GM19372 (cell line): ENCODE measurements around the gene SLC6A7.

Experiments used
- ATAC-seq: cut with Tn5 transposase; IDR thresholded peaks from one replicate; pipeline ENCODE4 v1.9.1; 2021; ENCODE audit warnings: mild to moderate bottlenecking, low read depth, moderate library complexity; ENCODE audit not compliant: unreplicated experiment

Gene SLC6A7

DNA sequence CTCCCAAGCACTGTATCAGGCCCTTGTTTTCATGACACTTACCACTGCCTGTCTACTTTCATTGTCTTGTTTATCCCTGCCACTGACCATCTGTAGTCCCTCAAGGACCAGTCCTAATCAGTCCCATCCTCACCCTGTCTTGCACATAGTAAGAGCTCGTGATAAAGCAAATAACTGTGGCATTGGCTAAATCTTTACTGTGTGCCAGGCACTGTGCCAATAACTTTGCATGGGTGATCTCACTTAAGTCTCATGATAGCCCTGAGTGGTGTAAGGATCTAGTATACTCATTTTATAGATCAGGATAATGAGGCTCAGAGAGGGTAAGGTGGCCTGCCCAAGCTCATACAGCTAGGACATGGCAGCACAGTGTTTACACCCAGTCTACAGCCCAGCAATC lies 17.7 kb upstream of the SLC6A7 start:
- ATAC-seq, result no peak

DNA sequence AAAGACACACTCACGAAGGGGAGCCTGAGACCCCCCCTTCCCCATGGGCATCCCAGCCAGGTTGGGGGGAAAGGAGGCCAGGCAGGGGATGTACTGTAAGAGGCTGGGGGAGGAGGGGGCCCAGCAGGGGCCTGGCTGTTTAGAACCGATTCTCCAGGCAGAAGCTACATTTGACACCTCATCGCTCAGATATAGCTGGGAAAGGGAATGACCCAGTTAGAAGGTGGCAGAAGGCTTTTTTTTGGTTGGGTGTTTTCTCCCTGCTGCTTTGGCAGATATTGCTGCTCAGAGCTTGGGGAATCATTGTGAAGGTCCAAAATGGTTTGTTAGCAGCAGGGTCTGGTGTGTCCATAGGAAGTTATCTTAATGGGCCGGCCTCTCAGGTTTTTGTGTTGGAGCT lies 17.3 kb upstream of the SLC6A7 start:
- ATAC-seq, result no peak

DNA sequence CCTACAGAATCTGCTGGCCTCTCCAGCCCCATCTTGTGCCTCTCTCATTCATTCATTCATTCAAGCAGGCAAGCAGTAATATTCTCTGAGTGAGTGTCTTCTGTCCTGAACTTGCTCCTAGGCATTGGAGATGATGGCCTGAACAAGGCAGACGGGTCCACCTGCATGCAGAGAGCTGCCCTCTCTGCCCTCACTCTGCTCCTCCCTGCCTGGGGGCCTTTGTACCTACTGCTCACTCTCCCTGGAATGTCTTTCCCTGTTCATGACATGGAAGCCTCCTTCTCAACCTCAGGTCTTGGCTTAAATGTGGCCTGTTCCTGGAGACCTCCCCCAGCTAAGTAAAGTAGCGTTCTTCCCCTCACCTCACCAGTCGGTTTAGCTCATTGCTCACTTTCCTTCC lies 16.7 kb upstream of the SLC6A7 start:
- no peak for ATAC-seq

DNA sequence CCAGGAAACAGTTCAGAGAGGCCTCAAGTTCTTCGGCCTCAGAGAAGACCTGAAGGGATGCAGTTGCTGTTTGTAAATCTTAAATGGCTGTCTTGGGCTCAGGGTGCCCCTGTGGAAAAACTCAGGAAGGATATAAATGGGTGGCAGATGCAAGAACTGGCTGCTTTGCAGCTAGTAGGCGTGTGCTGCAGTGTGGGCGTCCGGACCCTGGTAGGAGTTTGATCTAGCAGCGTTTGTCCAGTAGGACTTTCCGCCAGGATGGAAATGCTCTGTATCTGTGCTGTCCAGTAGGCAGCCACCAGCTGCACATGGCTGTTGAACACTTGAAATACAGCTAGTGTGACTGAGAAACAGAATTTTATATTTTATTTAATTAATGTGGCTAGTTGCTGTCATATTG lies 15.6 kb upstream of the SLC6A7 start:
- ATAC-seq, result no peak

DNA sequence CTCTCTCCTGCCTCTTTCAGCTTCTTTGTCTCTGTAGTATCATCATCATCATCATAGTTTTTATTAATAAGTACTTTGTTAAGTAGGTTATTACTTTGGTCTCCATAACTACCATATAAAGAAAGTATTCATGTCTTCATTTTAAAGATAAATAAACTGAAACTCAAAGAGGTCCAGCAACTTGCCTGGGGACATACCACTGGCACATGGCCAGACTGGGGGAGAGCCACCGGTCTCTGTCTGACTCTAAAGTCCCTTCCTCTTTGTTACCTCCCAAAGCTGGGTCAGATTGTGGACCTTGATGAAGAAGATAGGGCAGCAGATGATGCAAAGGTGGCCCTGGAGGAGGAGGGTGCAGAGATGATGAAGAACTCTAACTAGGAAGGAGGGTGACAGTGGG lies 14.8 kb upstream of the SLC6A7 start:
- no peak for ATAC-seq

DNA sequence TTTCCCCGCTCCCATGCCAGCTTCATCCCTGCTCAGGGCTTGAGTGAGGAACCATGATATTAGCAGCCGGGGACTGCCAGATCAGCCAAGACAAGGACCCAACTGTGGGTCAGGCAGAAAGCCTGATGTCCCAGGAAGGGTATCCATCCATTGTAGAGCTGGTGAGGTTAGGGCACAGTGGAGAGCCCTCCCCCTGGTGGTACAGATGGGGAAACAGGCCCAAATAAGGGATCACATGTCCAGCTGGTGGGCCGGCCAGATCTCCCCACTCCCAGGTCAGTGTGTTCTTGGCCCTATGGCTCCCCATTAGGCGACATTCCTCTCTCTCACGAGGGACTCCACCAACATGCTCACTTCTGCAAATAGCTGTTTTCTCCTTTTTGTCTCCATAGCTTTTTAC lies 14.3 kb upstream of the SLC6A7 start:
- no peak for ATAC-seq

DNA sequence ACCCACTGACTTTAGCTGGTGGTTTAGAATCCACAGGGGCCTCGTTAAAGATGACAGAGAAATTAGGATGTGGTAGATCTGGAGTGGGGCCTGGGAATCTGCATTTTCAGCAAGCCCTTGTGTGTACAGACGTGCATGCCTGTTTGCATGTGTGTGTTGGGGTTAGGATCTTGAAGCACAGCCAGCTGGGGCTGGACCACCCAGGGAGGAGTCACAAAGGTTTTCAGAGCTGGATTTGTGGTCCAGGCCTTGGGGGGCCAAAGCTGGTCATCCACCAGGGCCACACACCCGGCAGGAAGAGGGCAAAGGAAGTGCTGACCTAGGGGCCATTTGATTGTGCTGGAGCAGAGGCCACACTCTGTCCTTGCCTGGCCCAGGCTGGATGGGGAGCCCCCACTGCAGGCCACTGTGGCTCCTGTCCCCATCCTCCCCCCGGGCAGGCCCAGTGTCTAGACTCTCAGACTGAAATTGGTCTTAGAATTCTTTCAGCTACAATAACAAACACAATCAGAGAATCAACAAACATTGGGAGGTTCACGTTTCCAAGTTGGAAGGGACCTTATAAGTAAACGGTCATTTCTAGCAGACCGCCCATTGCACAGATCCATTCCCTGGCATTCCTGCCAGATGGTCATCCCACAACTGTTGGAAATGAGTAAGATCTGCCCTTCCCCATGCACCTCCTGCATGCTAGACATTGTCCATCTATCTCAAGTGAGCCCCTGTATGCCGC lies 13.0 kb upstream of the SLC6A7 start:
- ATAC-seq, result no peak

DNA sequence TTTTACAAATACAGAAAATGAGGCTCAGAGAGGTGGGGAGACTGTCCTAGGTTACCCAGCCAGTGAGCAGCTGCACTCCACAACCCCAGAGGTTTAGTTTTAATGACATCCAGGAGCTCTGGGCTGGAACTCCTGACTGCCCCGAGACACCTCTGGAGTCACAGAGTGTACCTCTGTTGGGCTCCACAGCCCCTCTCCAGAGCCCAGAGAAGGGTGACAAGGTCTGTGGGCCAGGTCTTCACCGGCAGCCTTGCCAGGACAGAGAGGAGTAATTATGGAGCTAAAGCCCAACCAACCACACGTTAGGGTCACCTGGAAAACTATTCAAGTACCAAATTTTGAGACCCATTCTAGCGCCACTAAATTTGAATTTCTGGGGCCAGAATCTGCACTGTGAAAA lies 12.1 kb upstream of the SLC6A7 start:
- ATAC-seq, result no peak

DNA sequence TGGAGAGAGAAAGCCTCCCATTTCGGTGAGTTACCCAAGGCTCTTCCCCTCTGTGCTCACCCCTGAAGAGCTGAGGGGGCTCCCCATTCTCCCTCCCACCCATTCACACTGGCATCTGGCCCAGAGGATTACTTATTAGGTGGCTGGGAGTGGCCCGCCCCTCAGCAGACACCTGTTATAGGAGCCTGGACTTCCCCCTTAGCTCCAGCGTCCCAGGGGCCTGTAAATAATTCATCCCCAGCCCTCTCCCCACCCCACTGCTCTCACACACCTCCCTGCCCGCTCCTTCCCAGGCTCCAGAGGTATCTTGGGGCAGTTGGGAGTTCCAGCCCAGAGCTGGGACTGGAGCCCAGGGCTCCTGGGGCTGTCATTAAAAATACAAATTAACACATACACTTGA lies 11.6 kb upstream of the SLC6A7 start:
- ATAC-seq, result no peak

DNA sequence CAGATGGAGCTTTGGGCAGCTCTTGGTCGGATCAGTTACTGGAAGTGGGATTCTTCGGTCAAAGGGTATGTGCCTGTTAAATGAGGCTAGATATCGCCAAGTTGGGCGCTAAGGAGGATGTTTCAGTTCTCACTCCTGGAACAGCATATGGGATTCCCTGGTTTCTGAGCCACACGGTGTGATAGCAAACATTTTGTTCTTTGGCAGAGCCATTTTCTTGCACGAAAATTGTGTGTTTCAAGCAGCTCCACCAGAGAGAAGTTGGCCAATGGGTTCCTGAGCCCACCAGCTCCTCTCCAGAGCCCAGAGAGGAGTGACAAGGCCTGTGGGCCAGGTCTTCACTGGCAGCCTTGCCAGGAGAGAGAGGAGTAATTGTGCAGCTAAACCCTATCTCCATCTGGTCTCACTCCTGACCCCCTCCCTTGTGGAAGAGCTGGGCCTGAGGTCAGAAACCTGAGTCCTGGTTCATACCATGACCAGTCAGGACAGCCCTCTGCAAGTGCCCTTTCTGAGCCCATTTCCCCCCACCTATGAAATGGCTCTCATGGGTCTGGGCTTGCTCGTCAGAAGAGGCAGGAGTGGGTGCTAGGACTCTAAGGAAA lies 10.7 kb upstream of the SLC6A7 start:
- ATAC-seq, result no peak

DNA sequence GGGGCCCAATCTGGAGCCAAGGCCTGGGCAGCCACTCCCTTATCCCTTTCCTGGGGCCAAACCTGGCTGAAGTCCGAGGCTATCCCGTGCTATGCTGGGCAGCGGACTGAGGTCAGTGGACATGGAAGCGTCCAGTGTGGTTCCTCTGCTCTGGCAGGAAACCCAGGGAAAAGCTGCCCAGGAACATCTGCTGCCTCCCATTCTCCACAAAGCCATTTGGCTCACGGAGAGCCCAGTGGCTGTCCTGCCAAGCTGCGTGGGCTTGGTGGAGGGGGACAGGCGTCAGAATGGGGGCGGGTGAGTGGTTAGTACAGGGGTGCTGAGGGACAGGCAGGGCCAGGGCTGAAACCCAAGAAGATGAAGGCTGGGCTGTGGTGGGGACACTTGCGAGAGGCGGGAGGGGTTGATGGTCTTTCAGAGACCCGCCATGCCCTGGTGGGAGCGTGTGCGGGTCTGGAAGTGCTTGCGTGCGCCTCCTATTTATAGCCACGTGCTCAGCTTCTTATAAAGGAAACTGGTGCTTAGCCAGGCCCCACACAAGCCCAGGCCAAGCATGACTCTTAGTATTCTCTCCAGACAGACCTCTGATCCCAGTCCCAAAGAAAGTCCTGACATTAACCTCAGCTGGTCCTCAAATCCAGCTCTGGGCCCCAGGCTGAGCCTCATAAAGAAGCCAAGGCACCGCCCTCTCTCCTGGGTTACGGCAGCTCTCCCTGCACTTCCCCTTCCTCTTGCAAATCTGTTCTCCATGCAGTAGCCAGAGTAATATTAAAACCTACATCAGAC lies 9.4 kb upstream of the SLC6A7 start:
- ATAC-seq, result no peak

DNA sequence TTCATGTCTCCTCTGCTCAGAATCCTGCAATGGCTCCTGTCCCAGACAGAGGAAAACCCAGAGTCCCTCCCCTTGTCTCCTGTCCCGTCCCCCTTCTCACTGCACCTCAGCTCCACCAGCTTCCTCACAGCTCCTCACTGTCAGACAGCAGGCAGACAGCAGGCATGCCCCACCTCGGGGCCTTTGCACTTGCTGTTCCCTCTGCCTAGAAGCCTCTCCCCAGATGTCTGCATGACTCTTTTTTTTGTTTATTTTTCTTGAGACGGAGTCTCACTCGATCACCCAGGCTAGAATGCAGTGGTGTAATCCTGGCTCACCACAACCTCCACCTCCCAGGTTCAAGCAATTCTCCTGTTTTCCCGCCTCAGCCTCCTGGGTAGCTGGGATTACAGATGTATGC lies 8.8 kb upstream of the SLC6A7 start:
- ATAC-seq, result no peak

DNA sequence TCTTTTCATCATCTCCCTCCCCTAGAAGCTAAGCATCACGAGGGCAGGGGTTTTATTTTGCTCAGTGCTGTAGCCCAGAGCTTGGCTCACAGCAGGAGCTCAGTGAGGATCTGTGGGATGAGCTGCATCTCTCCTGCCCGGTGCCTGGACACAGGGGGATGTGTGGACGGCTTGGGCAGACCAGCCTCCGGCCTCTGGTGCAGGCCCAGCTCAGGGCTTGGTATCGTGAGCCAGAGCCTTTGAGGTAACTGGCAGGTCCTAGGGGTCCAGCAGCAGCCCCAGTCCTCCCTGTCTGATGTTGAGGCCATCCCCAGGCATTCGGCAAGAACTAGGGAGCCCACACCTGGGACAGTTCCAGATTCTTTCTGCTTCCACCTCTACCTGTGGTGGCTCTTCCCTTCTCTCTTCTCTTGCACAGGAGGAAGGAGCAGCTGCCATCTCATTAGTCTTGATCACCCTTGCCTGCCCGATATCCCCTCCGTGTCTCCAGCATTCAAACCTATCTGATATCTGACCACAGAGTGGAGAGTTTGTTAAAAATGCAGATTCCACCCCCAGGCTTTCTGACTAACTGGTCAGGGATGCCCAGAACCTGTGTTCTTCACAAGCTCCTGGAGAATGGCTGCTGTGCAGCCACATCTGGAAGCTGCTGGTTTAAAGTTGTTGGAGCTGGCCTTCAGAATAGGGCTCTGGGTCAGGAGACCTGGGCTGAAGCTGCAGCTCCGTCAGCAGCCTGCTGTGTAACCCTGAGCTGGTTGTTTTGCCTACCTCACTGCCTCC lies 7.9 kb upstream of the SLC6A7 start:
- ATAC-seq, result no peak

DNA sequence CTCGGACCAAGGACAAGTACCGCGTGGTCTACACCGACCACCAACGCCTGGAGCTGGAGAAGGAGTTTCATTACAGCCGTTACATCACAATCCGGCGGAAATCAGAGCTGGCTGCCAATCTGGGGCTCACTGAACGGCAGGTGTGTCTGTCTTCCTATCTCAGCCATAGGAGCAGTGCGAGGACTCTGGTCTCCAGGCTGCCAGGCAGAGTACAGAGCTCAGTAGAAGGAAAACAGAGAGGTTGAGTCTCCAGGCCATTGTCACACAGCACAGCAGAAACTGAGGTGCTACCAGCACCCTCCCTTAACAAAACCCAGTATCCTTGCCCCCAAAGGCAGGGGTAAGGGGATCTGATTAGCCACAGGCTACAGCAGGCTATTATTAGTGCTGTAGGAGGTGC lies 7.1 kb upstream of the SLC6A7 start:
- no peak for ATAC-seq

DNA sequence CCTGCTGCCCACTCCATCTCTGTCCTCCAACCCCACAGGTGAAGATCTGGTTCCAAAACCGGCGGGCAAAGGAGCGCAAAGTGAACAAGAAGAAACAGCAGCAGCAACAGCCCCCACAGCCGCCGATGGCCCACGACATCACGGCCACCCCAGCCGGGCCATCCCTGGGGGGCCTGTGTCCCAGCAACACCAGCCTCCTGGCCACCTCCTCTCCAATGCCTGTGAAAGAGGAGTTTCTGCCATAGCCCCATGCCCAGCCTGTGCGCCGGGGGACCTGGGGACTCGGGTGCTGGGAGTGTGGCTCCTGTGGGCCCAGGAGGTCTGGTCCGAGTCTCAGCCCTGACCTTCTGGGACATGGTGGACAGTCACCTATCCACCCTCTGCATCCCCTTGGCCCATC lies 6.4 kb upstream of the SLC6A7 start:
- ATAC-seq, result no peak

DNA sequence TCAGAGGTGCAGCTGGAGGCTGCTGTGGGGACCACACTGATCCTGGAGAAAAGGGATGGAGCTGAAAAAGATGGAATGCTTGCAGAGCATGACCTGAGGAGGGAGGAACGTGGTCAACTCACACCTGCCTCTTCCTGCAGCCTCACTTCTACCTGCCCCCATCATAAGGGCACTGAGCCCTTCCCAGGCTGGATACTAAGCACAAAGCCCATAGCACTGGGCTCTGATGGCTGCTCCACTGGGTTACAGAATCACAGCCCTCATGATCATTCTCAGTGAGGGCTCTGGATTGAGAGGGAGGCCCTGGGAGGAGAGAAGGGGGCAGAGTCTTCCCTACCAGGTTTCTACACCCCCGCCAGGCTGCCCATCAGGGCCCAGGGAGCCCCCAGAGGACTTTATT lies 5.9 kb upstream of the SLC6A7 start:
- ATAC-seq, result no peak

DNA sequence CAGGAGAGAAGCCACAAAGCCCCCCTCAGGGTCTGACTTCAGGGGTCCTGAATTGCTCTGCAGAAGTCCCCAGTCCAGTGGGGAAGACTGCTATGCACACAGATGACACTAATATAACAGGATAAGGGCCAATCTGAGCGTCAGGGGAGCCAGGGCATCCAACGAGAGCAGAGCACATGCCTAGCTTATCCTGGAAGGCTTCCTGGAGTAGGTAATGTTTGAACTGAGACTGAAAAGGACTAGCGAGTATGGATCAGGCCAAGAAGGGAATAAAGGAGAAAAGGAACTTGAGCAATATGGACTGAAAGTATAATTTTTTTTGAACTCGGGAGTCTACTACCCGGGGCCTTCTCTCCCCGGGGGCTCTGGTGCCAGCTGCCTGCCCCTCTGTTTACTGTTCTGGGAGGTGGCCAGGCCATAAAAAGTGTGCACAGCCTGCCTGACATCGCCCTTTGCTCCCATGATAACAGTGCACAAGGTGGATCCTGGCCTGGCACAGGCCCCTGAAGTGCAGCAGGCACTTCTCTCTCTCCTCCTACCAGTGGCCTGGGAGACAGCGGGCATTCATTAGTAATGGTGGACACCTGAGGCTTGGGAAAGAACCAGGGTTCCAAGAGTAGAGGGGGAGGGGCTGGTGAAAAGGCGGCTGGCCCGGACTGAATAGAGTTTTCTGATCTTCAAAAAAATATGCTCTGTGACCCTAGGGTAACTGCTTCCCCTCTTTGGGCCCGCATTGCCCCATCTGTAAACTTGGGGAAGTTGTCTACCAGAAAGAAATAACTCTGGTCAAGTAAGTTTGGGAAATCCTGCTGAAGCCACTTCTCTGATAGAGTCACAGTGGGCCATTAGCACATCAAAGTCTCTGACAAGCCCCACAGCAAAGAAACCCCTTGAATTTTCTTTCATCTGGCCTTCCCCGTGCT lies 4.6 kb upstream of the SLC6A7 start:
- no peak for ATAC-seq

DNA sequence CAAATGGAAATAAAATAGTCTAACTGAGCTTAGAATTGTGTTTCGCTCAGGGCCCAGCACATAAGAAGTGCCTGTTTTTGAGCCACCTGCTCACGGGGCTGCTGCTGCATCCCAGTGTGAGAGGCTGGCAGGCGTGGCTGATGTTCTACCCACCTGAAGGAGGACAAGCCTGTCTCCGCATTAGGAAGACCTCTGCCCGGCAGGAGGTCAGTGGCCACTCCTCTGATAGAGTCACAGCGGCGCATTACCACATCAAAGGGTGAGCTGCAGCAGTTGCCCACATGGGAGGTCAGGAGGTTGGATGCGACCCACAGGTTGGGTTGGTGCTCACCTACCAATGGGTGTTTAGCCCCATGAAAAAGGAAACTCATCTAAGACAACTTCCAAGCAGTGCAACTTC lies 3.7 kb upstream of the SLC6A7 start:
- ATAC-seq, result no peak

DNA sequence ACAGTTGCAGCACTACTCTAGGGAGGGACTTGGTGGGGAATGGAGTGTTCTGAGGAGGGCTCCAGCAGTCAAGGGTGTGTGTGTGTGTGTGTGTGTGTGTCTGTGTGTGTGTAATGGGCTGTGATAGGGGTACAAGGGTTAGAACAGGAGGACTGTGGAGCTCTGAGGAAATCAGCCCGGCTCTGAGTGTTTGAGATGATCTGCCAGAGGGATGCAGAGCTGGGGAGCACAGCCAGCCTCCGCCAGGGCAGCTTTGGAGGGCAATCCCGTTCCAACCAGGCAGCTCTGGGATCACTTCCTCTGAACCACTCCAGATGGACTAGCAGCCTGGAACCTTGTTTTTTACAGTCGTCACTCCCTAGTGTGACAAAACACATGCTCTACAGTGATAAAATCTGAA lies 3.0 kb upstream of the SLC6A7 start:
- ATAC-seq, result no peak
